EL (cell line): ENCODE data around the gene ZFPL1.
A peak's percentile ranks its signal among the peaks of the same experiment; 100 is the strongest.

Experiments
- DNase-seq: peaks from one replicate; pipeline ENCODE4 v3.0.0-alpha.2; 2016

Gene ZFPL1

GRCh38 chr11:65096926-65097325 is 12.9 kb downstream of the ZFPL1 start:
- no peak for DNase-seq

GRCh38 chr11:65100674-65101350 is 16.8 kb downstream of the ZFPL1 start:
- DNase-seq = no peak

- peak; percentile 26 for DNase-seq
Measured at GRCh38 chr11:65102142-65103095, 18.4 kb downstream of the ZFPL1 start.

- DNase-seq = no peak
Measured at GRCh38 chr11:65103476-65103875, 19.5 kb downstream of the ZFPL1 start.

DNA sequence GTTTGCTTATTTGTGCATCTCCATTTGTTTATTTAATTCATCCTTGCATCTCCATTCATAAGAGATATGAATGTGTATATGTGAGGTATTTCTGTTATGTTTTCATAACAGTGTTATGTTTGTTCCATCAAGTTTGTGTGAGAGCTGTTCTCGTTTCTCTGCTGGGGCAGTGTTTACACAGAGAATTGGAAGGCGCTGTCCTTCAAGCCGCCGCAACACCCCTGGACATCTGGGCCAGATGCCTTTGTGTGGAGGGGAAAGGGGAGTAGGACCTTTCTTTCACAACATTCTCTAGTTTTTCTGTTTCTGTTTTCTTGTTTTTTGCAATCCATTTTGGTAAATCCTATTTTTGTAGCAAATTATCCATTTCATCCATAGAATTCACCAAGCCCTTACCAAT is 20.6 kb downstream of the ZFPL1 start:
- no peak for DNase-seq

GRCh38 chr11:65107078-65107477 is 23.1 kb downstream of the ZFPL1 start:
- no peak for DNase-seq

DNA sequence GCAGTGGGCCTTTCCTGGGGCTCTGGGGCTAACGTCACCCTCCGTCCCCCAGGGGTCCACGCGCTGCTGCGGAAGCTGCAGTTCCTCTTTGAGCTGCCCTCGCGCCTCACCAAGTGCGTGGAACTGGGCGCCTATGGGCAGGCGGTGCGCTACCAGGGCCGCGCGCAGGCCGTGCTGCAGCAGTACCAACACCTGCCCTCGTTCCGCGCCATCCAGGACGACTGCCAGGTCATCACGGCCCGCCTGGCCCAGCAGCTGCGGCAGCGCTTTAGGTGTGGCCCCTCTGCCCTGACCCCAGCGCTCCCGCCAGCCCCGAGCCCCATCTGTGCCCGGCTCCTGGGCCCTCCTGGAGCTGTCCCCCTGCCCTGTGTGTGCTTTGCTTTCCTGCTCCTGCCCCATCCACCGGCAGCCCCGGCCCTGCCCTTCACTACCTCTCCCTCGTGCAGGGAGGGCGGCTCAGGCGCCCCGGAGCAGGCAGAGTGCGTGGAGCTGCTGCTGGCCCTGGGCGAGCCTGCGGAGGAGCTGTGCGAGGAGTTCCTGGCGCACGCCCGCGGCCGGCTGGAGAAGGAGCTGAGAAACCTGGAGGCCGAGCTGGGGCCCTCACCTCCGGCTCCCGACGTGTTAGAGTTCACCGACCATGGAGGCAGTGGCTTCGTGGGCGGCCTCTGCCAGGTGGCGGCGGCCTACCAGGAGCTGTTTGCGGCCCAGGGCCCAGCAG is 23.9 kb downstream of the ZFPL1 start:
- no peak for DNase-seq

- DNase-seq = no peak
Measured at GRCh38 chr11:65108469-65109123, 24.6 kb downstream of the ZFPL1 start.

DNA sequence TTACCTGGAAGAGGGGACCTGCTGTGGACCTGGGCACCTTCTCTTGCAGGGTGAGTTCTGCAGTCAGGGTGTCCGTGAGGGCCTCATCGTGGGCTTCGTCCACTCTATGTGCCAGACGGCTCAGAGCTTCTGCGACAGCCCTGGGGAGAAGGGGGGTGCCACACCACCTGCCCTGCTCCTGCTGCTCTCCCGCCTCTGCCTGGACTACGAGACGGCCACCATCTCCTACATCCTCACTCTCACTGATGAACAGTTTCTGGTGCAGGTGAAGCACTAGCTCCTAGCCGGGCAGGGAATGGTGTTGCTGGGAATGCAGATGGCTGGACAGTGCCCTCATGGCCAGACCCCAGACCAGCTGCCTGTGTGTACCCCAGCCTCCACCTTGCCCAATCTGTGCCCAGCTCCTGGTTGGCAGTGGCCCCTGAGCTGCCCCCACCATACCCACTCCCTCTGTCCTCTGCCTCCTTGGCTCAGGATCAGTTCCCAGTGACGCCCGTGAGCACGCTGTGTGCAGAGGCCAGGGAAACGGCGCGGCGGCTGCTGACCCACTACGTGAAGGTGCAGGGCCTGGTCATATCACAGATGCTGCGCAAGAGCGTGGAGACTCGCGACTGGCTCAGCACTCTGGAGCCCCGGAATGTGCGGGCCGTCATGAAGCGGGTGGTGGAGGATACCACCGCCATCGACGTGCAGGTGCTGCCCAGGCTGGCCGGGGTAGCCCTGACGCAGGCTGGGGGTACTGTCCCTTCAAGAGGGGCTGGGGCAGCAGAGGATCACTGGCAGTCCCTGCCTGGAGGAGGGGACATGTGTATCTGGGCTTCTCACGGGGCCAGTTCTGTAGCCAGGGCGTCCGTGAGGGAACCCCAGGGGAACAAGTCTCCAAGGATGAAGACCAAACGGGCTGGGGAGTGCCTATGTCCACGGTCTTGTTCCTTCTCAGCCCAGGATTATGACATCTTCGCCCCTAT is 25.5 kb downstream of the ZFPL1 start:
- no peak for DNase-seq

- DNase-seq = peak; percentile 80
Measured at GRCh38 chr11:65110354-65110861, 26.4 kb downstream of the ZFPL1 start.

- no peak for DNase-seq
Measured at GRCh38 chr11:65111159-65111743, 27.2 kb downstream of the ZFPL1 start.

DNA sequence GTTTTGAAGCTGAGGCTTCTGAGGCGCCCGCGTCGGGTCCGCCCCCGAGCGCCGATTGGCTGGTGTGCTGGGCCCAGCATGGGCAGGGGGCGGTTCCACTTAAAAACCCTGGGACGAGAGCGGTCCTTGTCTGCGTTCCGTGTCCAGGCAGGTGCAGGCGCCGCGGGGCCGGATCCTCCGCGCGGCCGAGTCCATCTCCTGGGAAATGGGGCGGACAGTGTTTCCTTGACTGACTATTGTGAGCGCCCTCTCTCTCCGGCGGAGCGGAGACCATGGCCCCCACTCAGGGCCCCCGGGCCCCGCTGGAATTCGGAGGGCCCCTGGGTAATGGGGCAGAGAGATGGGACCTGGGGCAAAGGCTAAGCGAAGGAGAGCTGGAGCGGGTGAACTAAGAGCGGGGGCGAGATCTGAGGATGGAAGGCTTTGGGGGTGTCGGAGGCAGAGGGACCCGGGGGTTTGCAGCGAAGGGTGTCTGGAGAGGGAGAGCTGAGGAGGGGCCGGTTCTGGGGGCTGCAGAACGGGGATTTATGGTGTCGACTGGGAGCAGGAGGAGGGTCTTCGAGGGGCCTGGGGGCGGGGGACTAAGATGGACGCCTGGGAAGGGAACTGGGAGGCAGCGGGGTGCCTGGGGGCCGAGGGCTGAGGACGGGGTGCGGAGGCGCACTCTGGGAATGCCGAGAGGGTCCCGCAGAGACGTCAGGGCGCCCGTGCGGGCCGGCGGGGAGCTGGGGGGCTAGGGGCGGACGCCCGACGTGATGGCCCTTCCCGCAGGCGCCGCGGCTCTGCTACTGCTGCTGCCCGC is 27.9 kb downstream of the ZFPL1 start, which contains the start of gene TM7SF2:
Gene TM7SF2 (plus strand): TSS at position 129 of the 802 bp plus-strand sequence. CDS start 144 bp downstream, at position 273.
- DNase-seq = peak; percentile 94

DNA sequence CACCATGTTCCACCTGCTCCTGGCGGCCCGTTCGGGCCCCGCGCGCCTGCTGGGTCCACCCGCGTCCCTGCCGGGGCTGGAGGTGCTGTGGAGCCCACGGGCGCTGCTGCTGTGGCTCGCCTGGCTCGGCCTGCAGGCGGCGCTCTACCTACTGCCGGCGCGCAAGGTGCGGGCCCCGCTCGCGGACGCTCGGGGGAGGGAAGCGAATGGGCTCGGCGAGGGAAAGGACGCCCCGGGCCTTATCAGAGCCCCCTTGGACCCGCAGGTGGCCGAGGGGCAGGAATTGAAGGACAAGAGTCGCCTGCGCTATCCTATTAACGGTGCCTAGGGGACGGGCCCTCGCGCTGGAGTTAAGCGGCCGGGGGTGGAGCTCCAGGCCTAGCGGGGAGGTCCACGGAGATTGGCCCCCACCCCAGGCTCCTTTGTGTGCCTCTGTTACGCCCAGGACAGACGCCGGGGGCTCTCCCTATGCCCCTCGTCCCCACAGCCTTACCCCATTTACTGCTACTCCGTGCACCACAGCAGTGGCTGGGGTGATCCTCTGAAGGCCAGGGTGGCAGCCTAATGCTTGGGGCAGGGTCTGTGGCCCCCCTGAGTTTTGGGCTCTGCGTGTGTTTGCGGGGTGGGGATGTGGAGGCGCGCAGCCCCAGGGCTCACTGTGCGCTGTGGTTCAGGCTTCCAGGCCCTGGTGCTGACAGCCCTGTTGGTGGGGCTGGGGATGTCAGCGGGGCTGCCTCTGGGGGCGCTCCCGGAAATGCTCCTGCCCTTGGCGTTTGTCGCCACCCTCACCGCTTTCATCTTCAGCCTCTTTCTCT is 28.7 kb downstream of the ZFPL1 start:
- DNase-seq = peak; percentile 42

DNA sequence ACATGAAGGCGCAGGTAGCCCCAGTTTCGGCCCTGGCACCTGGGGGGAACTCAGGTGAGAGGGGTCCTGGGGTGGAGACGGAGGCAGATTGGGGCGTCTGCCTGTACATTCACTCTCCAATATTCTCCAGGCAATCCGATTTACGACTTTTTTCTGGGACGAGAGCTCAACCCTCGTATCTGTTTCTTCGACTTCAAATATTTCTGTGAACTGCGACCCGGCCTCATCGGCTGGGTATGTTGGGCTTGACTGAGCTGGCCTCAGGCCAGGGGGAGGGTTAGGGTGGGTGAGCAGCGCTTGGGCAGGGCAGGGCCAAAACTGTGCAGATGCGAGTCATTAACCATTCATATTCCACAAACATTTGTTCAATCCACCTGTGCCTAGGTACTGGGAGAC is 29.3 kb downstream of the ZFPL1 start:
- no peak for DNase-seq

DNA sequence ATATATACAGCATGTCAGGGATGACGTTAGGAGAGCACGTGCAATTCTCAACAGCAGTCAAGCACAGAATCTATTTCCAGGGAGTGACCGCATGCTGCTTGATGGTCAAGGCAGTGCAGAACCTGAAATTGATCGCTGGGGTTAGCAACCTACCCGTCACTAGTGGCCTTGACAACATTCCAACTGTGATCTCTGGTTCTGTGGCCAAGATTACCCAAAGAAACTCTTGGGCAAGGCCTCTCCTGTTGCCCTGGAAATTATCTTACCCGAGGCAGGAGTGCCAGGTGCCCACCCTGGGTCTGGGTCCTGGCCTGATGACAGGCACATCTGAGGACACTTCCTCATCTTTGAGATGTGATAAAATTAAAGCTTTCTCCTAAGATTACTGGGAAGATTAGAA is 29.8 kb downstream of the ZFPL1 start:
- DNase-seq = no peak

DNA sequence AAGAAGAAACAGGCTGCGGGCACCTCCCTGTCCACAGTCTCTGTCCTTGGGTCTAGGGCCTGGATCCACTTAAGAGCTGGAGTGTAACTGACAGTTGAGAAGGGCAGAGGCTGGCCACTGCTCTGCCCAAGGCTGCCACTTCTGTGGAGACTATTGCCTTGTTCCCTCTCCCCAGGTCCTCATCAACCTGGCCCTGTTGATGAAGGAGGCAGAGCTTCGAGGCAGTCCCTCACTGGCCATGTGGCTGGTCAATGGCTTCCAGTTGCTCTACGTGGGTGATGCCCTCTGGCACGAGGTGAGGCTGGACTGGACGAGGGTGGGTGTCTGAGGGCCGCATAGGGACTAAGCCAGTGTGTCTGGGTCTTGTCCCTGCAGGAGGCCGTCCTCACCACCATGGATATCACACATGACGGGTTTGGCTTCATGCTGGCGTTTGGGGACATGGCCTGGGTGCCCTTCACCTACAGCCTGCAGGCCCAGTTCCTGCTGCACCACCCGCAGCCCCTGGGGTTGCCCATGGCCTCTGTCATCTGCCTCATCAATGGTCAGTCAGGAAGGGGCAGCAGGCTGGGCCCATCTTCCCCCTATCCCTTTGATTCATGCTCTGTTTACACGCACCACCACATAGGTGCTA is 30.6 kb downstream of the ZFPL1 start:
- DNase-seq = no peak

DNA sequence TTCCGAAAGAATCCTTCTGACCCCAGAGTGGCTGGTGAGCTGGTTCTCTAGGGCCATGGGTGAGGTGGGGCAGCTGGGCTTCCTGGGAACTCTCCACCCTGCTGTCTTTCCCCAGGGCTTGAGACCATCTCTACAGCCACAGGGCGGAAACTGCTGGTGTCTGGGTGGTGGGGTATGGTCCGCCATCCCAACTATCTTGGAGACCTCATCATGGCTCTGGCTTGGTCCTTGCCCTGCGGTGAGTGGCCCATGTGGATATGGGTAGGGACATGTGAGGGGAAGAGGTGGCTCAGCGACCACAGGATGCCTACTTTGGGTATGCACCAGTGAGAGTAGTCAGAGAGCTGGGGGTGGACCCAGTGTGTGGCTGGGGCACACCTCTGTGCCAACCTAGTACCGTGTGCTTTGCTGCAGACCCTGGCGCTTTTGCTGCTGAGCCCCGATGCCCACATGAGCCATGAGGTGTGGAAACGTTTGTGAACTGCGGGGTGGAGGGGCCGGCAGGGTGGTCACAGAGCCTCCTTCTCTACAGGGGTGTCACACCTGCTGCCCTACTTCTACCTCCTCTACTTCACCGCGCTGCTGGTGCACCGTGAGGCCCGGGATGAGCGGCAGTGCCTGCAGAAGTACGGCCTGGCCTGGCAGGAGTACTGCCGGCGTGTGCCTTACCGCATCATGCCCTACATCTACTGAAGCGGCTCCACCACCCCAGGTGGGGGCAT is 31.5 kb downstream of the ZFPL1 start:
- DNase-seq = no peak
